ENCODE data around the gene KCTD8.

GRCh38 chr4:44326741-44327140, 121.9 kb downstream of the KCTD8 start:
- TF ChIP-seq JUND (IDR thresholded peaks at IDR 0.05) (no peak), EZH2 (IDR thresholded peaks at IDR 0.05) (no peak), RAD21 (IDR thresholded peaks at IDR 0.05; ENCODE audit: low read depth) (no peak), SRF (IDR thresholded peaks at IDR 0.05; ENCODE audit: low read depth) (no peak), POLR2A (IDR thresholded peaks at IDR 0.05; ENCODE audit: borderline replicate concordance, extremely low read depth, insufficient read depth, insufficient read length) (no peak), CTCF (IDR thresholded peaks at IDR 0.05 in 2 of 3, conservative IDR thresholded peaks at IDR 0.05 in 1 of 3; ENCODE audit: borderline replicate concordance in 1 of 3, insufficient read depth in 1 of 3, low read depth in 2 of 3, low read length in 2 of 3) (no peak), SP1 (IDR thresholded peaks at IDR 0.05; ENCODE audit: low read depth) (no peak), ZNF274 (IDR thresholded peaks at IDR 0.05; ENCODE audit: low read depth, low read length) (no peak), MAX (IDR thresholded peaks at IDR 0.05) (no peak)

Data from HCT116 (cell line).